HG03521 (cell line): ENCODE data around the gene PCSK5.

Experiments used
- ATAC-seq: cut with Tn5 transposase; IDR thresholded peaks from one replicate; pipeline ENCODE4 v1.9.1; 2021; ENCODE audit warnings: mild to moderate bottlenecking, moderate library complexity; ENCODE audit not compliant: unreplicated experiment

Gene PCSK5

DNA sequence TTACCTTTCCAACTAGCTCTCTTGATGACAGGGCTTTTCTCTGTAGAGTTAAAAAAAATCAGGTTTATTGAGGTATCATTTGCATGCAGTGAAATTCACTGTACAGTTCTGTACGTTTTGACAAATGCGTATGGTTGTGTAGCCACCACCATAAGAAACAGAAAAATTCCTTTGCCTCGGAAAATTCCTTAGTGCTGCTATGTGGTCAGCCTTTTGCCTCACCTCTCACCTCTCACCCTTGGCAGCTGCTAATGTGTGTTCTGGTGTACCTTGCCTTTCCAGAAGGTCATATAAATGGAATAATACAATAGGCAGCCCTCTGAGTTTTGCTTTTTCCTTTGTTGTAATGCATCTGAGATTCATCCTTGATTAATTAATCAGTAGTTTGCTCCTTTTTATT lies 28.4 kb downstream of the PCSK5 start:
- ATAC-seq = no peak

DNA sequence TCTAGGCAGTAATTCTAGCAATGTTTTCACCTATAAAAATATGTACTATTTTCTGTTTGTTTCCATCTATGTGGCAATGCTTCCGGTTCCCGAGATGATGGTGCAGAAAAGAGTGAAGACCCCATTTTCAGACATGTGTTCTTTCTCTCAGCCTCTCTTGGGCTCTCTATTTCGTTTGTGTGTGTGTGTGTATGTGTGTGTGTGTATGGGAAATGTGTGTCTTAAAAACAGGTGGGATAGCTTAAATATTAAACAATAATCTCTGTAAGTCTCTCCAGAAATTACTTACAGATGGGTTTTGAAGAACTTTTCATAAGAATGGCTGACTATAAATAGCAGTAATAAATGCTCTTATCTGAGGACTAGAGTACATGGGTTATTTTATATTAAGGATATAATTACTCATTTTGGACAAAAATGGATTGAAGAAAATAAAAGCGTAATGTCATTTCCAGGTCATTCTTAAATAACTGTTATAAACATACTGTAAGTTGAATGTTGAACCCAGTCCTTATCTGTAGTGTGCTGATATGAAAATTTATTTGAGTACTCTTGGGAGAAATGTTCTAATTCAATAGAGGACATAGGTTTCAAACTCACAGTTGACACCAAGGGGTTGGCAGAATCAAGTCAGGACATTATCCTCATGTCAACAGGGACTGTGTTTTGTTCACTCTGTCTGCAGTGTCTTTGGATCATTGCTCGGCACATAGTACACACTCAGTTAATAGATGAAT lies 31.1 kb downstream of the PCSK5 start:
- no peak for ATAC-seq

DNA sequence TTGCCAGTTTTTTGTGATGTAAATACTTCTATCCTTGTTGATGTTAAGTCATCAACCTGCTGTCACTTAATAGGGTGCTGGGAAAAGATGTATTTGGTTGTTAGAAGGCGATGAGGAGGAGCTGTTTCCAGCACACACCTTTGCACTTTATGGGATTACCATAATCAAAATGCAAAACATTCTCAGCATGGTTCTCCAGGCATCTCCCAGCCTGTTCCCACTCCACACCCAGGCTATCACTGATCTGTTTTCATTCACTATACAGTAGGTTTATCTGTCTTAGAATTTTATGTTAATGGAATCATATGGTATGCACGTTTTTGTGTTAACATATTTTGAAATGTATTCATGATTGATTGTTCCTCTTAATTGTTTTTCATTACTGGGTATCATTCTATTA lies 35.9 kb downstream of the PCSK5 start:
- ATAC-seq = no peak

DNA sequence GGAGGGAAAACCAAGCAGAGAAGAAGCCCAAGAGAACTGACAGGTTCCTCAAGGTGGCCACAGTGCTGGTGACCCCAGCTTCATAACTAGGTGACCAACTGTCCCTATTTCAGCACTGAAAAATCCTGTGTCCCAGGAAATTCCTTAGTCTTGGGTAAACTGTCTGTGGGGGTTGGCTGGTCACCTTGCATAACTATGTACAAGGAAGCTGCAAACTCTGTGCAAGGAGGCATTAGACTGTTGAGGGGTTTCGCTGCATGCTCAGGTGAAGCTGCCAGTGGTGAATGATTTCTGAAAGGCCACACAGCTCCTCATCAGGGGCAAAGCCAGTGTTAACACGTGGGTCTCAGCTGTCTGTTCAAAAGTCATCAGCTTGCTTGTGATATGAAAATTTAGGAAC lies 36.9 kb downstream of the PCSK5 start:
- ATAC-seq = no peak

DNA sequence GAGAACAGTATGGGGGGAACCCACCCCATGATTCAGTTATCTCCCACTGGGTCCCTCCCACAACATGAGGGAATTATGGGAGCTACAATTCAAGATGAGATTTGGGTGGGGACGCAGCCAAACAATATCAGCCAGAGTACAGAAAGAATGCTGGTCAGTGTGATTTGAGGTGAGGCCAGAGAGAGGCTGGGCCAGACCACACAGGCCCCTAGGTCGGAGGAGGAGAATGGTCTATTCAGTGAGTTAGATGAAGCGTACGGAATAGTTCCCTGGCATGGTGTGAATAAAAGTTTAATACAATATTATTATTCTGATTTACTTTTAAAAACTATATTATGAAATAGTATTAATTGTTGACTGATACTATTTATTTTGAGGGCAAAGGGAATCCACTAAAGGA lies 39.7 kb downstream of the PCSK5 start:
- no peak for ATAC-seq

DNA sequence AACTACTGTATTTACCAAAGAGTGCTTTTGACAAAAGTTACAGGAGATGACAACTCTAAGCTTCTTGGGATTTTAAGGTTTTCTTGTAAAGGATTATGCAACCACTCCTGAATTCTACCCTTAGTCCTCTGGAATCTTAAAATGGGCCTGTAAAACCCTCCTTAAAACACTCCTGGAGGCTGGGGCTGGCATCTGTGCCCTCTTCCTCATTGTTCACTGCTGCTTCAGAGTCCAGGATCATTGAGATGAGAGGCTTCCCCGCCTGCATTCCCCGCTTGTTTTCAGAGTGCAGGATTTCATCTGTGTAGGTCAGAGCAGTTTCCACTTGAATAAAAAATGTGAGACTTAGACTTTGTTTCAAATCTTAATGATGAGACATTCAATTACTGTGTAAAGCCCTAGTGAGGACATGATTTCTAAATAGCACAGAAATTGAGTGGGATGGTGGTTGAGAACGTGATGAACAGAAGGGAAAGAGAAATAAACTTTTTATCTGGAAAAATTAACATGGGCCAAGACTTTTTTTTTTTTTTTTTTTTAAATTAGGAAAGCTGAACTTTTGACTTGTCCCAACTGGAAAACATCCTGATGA lies 40.4 kb downstream of the PCSK5 start:
- ATAC-seq = no peak

DNA sequence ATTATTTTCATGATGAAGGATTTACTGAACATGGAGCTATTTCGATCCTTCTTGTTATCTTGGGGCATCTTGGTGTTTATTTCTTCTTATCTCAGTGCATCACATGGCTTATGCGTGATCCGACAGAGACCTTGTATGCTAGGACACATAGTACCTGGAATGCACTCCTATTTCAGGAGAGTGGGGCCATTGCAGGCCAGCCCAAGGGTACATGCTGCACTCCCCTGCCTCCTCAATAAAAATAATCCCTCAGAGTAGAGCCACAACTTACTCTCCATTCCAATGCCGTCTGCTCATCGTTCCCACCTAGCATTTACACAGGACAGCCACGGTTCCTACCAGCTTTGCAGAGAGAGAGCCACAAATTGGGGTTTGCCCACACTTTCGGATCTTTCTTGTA lies 43.5 kb downstream of the PCSK5 start:
- ATAC-seq = no peak

DNA sequence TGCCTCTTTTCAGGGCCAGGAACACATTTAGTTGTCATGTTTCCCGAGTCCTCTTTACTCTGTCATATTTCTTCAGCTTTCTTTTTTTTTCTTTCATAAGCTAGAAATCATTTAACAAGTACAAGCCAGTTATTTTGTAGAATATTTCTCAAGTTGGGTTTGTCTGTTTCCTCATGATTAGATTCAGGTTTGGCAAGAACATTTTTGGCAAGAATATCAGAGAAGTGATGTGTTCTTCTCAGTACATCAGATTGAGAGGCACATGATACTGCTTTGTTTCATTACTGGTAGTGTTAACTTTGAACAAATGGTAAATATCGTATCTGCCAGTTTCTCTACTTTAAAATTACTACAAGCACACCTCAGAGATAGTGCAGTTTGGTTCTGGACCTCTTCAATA lies 45.1 kb downstream of the PCSK5 start:
- ATAC-seq = no peak

DNA sequence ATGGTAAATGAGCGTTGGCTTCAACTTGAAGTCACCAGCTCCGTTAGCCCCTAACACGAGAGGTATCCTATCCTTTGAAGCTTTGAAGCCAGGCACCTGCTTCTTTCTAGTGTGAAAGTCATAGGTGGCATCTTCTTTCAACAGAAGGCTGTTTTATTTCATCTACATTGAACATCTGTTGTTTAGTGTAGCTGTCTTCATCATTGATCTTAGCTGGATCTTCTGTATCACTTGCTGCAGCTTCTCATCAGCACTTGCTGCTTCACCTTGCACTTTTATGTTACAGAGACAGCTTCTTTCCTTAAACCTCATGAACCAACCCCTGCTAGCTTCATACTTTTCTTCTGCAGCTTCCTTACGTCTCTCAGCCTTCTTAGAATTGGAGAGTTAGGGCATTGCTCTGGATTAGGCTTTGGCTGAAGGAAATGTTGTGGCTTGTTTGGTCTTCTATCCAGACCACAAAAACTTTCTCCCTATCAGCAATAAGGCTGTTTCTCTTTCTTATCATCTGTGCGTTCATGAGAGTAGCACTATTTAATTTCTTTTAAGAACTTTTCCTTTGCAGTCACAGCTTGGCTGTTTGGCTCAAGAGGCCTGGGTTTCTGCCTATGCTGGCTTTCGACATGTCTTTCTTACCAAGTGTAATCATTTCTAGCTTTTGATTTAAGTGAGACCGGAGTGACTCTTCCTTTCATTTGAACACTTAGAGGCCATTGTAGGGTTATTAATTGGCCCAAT lies 47.2 kb downstream of the PCSK5 start:
- no peak for ATAC-seq

DNA sequence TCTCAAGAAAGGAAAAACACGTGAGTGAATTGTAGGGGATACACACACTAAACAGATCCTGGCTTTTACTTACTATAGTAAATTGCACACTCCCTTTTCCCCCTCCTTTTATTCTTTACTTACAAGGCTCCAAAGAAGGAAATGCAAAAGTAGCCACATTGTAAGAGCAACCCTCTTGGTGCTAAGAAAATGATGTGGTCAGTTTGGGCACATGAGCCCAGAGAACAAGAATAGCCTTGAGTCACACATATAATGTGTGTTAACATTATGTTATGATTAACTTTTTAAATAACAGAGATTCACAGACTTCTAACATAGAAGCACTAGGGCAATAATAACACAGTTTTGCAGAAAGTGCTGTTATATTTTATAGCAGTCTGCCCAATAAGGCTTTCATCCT lies 48.5 kb downstream of the PCSK5 start:
- ATAC-seq = no peak

DNA sequence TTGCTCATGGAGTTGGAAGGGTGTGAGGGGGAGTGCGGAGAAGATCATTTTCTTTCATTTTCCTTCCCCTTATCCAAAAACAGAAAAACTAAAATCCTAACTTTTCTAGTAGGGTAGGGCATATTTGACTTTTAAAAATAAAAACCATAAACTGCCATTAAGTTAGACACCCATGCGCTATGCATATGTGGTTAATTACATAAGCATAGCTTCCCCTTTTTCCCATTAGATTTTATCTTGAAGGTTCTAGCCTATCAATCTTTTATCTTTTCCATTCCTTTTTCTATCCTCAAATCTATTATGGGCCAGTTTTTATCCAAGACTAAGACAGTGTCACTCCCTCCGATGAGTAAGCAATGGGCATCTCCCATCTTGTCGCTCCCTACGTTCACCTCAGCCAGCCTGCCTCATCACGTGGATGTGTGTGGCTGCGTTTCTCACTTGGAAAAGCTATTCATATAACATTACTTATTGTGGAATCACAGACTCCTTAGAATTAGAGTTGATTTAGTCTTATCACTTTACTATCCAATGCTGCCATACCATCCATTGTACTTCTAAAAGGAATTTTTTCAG lies 49.2 kb downstream of the PCSK5 start:
- ATAC-seq = no peak

DNA sequence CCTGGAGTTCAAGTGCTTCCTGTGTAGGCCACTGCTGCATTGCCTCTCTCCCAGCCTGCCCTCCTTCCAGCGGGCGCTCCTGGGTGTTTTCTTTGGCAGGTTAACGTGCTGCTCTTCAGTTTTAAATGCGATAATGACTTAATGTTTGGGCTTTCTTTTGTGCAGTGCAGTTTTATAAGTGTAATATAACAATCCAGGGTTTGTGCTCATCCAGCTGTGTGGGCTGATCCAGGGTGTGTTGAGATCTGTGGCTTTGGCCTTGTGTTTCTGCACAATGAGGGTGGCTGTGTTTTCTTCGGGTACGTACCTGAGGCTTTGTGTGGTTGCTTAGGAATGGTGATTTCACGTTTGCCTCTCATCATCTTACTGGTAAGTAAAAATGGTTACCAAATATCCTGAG lies 50.6 kb downstream of the PCSK5 start:
- no peak for ATAC-seq

DNA sequence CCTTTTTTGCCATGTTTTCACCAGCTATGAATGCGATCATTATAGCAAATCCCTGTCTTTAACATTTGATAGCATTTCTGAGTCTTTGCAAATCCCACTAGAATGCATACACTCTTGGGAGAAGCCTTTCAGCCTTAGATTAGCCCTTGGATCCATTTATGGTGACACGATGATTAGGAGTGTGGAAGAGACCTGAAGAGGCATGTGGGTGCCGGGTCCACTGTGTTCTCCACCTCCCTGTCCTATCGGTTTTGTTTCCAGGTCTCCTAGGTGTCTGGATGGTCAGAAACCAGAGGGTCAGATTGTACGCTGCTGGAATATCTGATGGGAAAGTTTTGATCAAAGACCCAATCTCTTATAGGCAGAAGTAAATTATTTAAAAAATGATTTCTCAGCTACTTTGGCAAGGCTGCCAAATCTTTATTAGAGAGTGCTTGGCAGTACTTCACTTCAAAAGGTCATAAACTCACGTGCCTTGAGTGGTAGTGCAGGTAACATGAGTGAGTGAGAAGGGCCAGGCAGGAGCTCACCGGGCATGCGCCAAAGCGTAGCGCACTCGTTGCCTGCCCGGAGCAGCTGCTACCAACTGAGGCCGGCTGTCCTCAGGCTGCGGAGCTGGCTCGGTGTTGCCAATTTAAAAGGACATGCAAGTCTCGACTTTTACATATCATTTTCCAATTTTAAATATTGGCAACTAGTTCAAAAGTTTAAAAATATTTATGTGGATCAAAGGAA lies 51.3 kb downstream of the PCSK5 start:
- no peak for ATAC-seq

DNA sequence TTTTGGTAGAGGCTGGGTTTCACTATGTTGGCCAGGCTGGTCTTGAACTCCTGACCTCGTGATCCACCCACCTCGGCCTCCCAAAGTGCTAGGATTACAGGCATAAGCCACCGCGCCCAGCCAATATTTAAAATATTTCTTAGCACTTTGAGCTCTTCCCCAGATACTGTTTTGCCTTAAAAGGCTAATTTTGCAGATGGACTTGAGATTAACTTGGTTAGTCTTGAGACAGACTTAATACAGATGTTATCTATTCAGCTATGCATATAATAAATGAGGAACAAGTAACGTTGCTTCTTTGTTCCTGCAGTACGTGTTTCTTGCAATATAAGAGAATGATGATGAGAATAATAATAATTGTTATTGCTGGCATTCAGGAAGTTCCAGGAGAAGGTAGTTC lies 56.3 kb downstream of the PCSK5 start:
- no peak for ATAC-seq

DNA sequence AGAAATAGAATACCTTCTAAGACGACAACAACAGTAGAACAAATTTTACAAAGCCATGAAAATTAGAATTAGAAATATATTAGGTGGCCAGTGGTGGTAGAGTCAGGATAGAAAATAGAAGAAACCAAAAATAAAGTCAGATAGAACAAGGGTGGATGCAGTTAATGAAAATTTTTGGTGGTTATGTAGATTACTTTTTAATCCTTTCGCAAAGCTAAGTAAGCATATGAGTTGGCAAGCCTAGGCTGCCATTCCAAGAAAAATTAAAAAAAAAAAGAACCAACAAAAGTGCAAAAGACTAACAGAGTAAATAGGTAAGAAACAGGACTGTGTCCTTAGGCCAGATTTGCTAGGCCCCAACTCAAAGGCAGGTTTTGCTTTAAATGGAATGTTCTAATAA lies 56.8 kb downstream of the PCSK5 start:
- ATAC-seq = no peak

DNA sequence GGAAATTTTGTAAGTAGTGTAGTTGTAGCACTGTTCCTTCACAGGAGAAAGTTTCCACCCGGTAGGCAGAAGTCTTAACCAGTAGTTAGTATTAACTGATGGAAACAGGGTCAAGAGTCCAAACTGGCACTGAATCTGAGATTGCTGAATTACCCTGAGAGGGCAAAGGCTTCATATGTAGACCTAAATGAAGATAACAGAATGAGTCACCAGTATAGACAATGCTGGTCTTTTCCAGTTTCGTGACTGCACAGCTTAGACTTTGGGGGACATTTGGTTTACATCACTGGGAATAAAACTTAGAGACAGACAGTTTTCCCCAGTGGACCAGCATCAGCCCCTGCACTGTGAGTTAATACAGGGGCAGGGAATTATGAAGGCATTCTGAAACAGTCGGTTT lies 60.5 kb downstream of the PCSK5 start:
- no peak for ATAC-seq

DNA sequence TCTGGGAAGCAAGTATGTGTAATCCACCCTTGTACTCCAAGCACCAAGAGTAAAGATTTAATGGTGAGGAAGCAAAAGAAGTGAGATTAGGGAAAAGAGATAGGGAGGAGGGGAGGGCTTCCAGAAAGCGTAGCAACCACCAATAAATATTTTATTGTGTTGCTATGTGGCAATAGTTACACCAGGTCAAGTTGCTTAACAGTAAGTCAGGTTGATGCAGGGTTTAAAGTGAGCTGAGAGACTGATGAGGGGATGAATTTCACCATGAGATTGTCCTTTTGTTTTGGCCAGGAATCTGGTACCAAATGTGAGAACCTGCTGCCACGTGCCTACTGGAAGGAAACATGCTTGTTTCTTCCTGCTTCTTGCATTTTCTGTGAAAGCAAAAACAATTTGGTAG lies 62.7 kb downstream of the PCSK5 start:
- ATAC-seq = no peak

DNA sequence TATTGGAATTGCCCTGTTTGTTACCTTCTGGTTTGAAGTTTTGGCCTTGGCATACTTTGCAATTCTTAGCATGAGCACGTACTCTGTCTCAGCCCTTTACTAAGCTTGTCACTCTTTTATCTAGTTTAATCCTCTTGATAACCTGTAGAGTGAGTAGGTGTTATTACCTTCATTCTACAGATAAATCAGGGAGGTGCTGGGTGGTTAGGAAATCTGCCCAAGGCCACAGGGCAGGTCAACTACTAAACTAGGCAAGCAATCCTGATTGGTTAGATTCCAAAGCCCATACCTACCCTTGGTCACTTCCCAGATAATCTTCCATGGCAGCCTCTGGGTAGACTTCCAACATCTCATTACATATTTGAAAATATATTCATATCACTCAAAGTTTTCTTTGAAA lies 65.7 kb downstream of the PCSK5 start:
- ATAC-seq = no peak

DNA sequence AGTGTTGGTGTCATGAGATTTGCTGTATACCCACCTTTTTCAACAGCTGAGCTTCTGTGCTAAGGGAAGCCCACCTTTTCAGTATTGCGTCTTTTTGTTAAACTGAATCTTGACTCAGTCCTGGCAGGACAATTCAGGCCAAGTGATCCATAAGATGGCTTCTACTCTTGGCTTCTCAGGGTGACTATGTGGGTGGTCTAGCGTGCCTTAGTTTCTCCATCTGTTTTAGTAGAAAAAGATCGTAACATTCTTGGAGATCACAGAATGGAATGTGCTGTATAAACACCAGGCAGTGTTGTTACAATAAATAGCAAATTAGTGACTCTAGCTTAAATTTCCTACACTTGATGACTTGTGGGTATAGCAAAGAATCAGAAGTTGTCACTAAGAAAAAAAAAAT lies 66.6 kb downstream of the PCSK5 start:
- no peak for ATAC-seq

DNA sequence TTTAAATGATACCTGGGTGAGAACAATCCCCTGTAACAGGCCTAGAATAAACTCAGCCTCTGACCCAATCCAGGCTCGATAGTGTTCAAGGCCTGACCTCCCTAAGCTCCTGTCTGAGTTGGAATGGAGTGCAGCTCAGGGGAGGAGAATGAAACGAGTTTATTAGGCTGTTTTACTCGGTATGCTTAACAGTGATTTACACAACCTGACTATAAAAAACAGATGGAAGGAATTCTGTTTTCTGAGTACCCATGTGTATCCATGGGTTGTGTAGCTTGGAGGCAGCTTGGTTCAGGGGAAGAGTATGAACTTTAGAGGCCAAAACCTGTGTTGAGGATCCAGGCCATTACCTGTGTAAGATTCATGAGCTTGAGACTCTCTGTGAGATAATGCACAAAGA lies 67.8 kb downstream of the PCSK5 start:
- ATAC-seq = no peak

DNA sequence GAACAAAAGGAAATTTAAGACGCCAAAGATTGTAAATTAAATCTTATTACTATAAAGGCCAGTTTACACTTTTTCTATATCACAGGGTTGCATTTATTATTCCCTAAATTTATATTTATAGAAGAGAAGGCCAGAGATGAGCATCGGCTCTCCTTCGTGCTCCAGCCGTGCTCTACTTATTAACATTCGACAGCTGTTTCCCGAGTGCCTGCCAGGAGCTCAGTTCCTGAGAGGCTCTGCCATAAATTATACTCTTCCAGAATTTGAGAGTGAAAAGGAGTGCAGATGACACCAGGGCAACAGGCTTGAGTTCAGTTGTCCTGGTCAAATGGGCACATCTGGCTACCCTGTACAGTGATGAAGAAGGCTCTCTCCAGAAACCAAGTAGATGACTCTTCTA lies 70.1 kb downstream of the PCSK5 start:
- ATAC-seq = no peak
